Right lobe of liver (tissue), 6 donors: Measurements from ENCODE around the gene NSD1. TPM values are rescaled to one million over a fixed set of nuclear protein-coding genes. Genes with fewer than 3 reads are reported as not detected.

Experiments used
- ATAC-seq, 4 donors: fragments of 200-7000 bp; cut with Tn5 transposase; one replicate each; pipeline ENCODE4 v1.9.1; 2020; ENCODE audit warnings: mild to moderate bottlenecking in 4 of 4, moderate library complexity in 4 of 4
- DNase-seq, 3 donors: peaks; one replicate each; pipeline ENCODE4 v3.0.0-alpha.2; 2020
- H3K27ac ChIP-seq, 3 donors: fragments of 200-600 bp; one replicate each; pipeline ENCODE4 v1.8.0; 2022
- H3K27me3 ChIP-seq, 2 donors: fragments of 200-600 bp; one replicate each; pipeline ENCODE4 v1.8.0; 2022
- H3K36me3 ChIP-seq, 4 donors: fragments of 200-600 bp; sonication (generic) in 1 of 4; one replicate each; pipeline versions ENCODE4 v1.5.1 to v1.8.0; 2017 to 2022; ENCODE audit warnings: control low read depth in 1 of 4
- H3K4me1 ChIP-seq, 4 donors: fragments of 200-600 bp; sonication (generic) in 1 of 4; one replicate each; pipeline versions ENCODE4 v1.5.1 to v1.8.0; 2017 to 2022; ENCODE audit warnings: control low read depth in 1 of 4
- H3K4me3 ChIP-seq, 3 donors: fragments of 200-600 bp; one replicate each; pipeline ENCODE4 v1.8.0; 2022
- H3K9me3 ChIP-seq, 4 donors: fragments of 200-600 bp; sonication (generic) in 1 of 4; one replicate each; pipeline versions ENCODE4 v1.5.1 to v1.8.0; 2017 to 2022; ENCODE audit warnings: control low read depth in 1 of 4
- POLR2A ChIP-seq: fragments of 450-650 bp; IDR thresholded peaks from one replicate; pipeline ENCODE4 v1.6.1; 2017; ENCODE audit warnings: antibody characterized with exemption, mild to moderate bottlenecking
- WGBS: methylation state at CpG from one replicate; pipeline ENCODE4 v1.1.6; 2018; ENCODE audit warnings: low coverage, low lambda C conversion rate; ENCODE audit not compliant: insufficient coverage; ENCODE audit errors: missing lambda C conversion rate; 5-methylcytosine and 5-hydroxymethylcytosine counted together
- intact Hi-C, 2 donors: fragments of 100-400 bp; cut with DNase I; formaldehyde crosslinking; loops; one replicate each; pipeline versions ENCODE4 v1.11.2 to v1.14.1; 2022
- total RNA-seq, 6 experiments: library from RNA; depleted of rRNA in 2 of 6; stranded (reverse); fragments of >200 nt in 2 of 6; fragmentation: NEBNext Ultra II Directional in 3 of 6; extraction: Animal tissue kit (Norgen Biotek cat#: 25700) in 3 of 6; gene quantifications; one replicate each; pipeline versions ENCODE4 v1.1.0 to v1.2.4, GENCODE V29; 2016 to 2023
- TF ChIP-seq, protein P1 (sequence below), 4 donors: fragments of 200-600 bp in 3 of 4; fragments of 450-650 bp in 1 of 4; IDR thresholded peaks; one replicate each; pipeline versions ENCODE4 v1.5.1 to v1.8.0; 2016 to 2022; ENCODE audit warnings: antibody characterized with exemption in 4 of 4, mild to moderate bottlenecking in 2 of 4
- donor health status: DM: no; HTN: yes; CAD: no.
- donor health status: DM: no; HTN: no; CAD: no.
- donor health status: DM: no; HTN: no; CAD: no.
- donor health status: DM: no; HTN: yes; CAD: no.
- donor health status: DM: no; HTN: yes; CAD: no.

The NSD1 gene
- total RNA-seq, 6 experiments from 2014 or later = 13.1 to 33.1 (median 23.6) TPM

DNA sequence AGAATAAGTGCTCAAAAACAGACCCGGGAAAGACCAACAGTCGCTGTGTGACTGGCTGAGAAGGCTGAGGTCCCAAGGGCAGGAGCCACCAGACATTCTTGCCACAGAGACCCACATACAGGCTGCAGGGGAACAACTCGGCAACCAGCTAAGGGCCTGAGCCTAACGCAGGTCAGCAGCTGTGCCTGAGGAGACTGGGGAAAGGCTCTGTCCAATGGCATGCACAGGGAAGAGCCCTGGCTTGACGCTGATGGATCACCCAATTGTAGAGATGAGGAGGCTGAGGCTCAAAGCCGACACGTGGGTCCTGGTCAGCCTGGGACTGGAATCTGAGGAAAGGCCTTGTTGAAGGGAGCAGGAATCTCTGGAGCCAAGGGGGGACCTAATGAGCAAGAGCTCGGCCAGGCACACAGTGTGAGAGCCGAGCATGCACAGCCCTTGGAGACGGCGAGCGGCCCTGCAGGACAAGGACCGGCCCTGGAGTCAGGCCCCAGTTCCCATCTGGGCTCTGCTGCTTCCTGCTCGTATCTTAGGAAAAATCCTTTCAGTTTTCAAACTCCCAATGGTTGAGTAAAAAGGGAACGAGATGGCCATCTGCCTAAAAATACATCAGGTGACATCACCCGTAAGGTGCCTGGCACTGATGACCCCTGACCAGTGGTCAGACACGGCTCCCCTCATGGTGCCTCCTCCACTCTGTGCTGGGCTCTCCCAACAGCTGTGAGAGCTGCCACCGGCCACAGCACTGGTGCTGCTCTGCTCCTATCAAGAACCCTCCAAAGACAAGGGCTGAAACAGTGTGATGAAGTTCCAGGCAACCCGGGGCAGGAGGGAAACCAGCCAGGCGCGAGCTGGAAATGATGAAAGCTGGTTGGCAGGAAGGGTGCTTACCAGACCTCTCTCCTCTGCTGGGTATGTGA lies 201.5 kb downstream of the NSD1 start:
- TF ChIP-seq, protein P1, sequence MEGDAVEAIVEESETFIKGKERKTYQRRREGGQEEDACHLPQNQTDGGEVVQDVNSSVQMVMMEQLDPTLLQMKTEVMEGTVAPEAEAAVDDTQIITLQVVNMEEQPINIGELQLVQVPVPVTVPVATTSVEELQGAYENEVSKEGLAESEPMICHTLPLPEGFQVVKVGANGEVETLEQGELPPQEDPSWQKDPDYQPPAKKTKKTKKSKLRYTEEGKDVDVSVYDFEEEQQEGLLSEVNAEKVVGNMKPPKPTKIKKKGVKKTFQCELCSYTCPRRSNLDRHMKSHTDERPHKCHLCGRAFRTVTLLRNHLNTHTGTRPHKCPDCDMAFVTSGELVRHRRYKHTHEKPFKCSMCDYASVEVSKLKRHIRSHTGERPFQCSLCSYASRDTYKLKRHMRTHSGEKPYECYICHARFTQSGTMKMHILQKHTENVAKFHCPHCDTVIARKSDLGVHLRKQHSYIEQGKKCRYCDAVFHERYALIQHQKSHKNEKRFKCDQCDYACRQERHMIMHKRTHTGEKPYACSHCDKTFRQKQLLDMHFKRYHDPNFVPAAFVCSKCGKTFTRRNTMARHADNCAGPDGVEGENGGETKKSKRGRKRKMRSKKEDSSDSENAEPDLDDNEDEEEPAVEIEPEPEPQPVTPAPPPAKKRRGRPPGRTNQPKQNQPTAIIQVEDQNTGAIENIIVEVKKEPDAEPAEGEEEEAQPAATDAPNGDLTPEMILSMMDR (IDR thresholded peaks at IDR 0.05) = no peak
- no peak for TF ChIP-seq POLR2A
- Histone ChIP-seq H3K9me3 (no peaks in the 10 kb centered on the region), H3K36me3 (peaks cover 0 to 72% (median 43%) of the 10 kb centered on the region in 4 donors), H3K27ac (peak overlapping the region in 2 of 3 donors; percentile 3 to 64), H3K4me3 (no peak overlapping the region), H3K4me1 (peaks cover 0 to 30% (median 4%) of the 10 kb centered on the region in 4 donors), H3K27me3 (no peaks in the 10 kb centered on the region)
- intact Hi-C loops = no loop called here
- 41% methylated on average over 4 of the region's 21 CpGs for WGBS
- DNase-seq (peak in 1 of 3 donors; percentile 59), ATAC-seq (peak; percentile 7 to 70 (median 68))

DNA sequence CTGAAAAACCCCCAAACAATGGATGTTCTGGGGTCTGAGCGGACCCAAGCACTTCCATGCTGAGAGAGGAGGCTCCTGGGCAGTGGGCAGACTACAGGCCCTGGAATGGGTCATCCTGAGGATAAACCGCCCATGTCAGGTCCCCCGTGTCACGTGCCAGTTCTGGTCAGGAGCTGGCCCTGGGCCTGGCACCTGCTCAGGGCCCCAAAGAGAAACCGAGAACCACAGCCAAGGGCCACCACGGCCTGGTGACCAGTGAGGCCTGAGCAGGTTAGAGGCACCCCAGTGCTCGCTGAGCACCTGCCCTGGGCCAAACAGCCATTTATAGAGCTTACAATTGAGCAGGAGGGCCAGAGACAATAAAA lies 202.1 kb downstream of the NSD1 start:
- Histone ChIP-seq H3K36me3 (peaks cover 0 to 72% (median 41%) of the 10 kb centered on the region in 4 donors), H3K27ac (peak overlapping the region in 2 of 3 donors; percentile 3 to 64), H3K4me3 (no peak overlapping the region), H3K4me1 (peaks cover 0 to 30% (median 4%) of the 10 kb centered on the region in 4 donors), H3K27me3 (no peaks in the 10 kb centered on the region), H3K9me3 (no peaks in the 10 kb centered on the region)
- ATAC-seq = peak in 3 of 4 donors; percentile 42 to 69 (median 62)
- no peak for TF ChIP-seq POLR2A
- TF ChIP-seq, protein P1 (IDR thresholded peaks at IDR 0.05) = no peak
- intact Hi-C loops = no loop called here
- DNase-seq = peak in 1 of 3 donors; percentile 65
- WGBS = no CpG with 5 or more reads among the region's 7 CpGs

DNA sequence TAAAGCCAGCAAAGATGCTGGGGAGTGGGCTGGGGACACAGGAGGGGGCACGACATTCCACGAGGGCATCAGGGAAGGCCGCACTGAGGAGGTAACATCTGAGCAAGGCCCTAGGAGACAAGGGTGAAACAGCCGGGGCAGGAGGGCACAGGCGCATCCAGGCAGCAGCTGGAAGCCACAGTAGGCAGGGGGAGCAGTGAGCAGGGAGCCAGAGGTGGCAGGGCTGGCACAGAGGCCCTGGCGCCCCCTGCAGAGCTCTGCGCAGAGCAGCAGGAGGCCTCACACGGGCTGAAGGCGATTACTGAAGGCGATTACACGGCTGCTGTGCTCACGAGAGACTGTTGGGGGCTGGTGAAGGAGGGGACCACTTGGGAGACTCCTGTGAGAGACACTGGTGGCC lies 202.5 kb downstream of the NSD1 start:
- ATAC-seq = peak; percentile 41 to 57 (median 48)
- no peak overlapping the region for H3K4me3 ChIP-seq
- peak in 1 of 3 donors; percentile 57 for DNase-seq

DNA sequence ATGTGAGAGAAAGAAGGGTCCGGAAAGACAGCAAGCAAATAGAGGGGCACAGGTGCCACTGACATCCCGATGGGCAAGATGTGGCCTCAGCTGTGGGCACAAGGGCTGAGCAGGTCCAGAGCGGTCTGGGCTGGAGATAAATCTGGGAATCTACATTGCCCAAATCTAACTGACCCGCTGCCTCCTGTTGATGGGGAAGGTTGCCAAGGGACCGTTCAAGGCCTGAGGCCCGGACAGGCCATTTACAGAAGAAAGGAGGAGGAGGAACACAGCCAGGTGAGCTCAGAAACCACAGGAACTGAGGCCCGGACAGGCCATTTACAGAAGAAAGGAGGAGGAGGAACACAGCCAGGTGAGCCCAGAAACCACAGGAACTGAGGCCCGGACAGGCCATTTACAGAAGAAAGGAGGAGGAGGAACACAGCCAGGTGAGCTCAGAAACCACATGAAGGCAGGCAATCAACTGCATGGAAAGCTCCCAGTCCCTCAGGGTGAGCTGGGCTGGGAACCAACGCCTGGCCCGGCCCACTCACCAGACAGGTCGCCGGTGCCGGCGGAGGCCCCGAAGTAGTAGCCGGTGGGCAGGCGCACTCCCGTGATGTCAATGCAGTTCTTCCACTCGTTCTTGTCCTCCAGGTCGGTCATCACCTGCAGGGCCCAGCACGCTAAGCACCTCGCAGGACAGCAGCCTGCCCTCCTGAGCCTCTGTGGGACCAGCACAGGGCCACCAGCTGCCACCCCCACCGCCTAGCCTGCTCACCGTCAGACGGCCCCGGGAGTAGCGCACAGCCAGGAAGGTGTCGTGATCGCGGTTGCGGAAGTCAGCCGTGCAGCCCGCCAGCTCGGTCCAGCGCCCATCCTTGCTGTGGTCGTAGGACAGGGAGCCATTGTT lies 203.3 kb downstream of the NSD1 start:
- H3K27ac ChIP-seq = peak overlapping the region in 1 of 3 donors; percentile 64
- no peaks in the 10 kb centered on the region for H3K27me3 ChIP-seq
- ATAC-seq (no peak), DNase-seq (peak in 1 of 3 donors; percentile 44)
- intact Hi-C loops = no loop called here
- 82% methylated on average over 13 of the region's 36 CpGs for WGBS
- TF ChIP-seq POLR2A = no peak
- TF ChIP-seq, protein P1 (IDR thresholded peaks at IDR 0.05) = no peak
- H3K9me3 ChIP-seq = no peaks in the 10 kb centered on the region
- H3K4me1 ChIP-seq = peaks cover 0 to 30% (median 4%) of the 10 kb centered on the region in 4 donors
- H3K4me3 ChIP-seq = no peak overlapping the region
- peaks cover 3 to 69% (median 41%) of the 10 kb centered on the region in 4 donors for H3K36me3 ChIP-seq

More for the DNA sequence above, 202.5 kb downstream of the NSD1 start:
- TF ChIP-seq, protein P1 (IDR thresholded peaks at IDR 0.05) = peak; percentile 23 to 37 (median 28)
- TF ChIP-seq POLR2A = no peak
- H3K9me3 ChIP-seq = no peaks in the 10 kb centered on the region
- 58% methylated on average over 9 of the region's 12 CpGs for WGBS
- H3K4me1 ChIP-seq = peaks cover 0 to 30% (median 4%) of the 10 kb centered on the region in 4 donors
- intact Hi-C loops = no loop called here
- peak overlapping the region in 2 of 3 donors; percentile 3 to 64 for H3K27ac ChIP-seq
- peaks cover 0 to 72% (median 41%) of the 10 kb centered on the region in 4 donors for H3K36me3 ChIP-seq
- no peaks in the 10 kb centered on the region for H3K27me3 ChIP-seq
